Skin of body (tissue), 2 donors: ENCODE measurements around the gene MAGEA11. TPM values are rescaled to one million over a fixed set of nuclear protein-coding genes. Genes with fewer than 3 reads are reported as not detected.

ENCODE experiments used
- small RNA-seq: library from RNA; depleted of rRNA; stranded (forward); fragments of <200 nt; gene quantifications from one replicate; pipeline ENCODE3, GENCODE V24; 2014; ENCODE audit warnings: low replicate concordance
- total RNA-seq: library from RNA; depleted of rRNA; stranded (reverse); fragments of >200 nt; gene quantifications from one replicate; pipeline ENCODE4 v1.2.3, GENCODE V29; 2014

MAGEA11 gene
- total RNA-seq, 1 donor from 2014 or later: not detected

Small RNAs within 50 kb of the gene (small RNA-seq; reads per million reads assigned to genes)
- not detected for gene AC244098.1
- gene AC244098.2: not detected
- not detected for gene AC244098.3

Other genes starting within 250 kb of the MAGEA11 start
- gene IDS, start 206.8 kb upstream of the MAGEA11 start, total RNA-seq: 25.4 TPM
- gene EOLA1, start 171.0 kb upstream of the MAGEA11 start, total RNA-seq: 6.3 TPM
- not detected for gene HSFX3, start 162.1 kb upstream of the MAGEA11 start, total RNA-seq
- gene MAGEA9B, start 124.6 kb upstream of the MAGEA11 start, total RNA-seq: not detected
- not detected for gene HSFX2, start 116.7 kb upstream of the MAGEA11 start, total RNA-seq
- gene TMEM185A, start 80.3 kb upstream of the MAGEA11 start, total RNA-seq: 21.0 TPM
- gene HSFX1, start 62.0 kb downstream of the MAGEA11 start, total RNA-seq: 0.79 TPM
- gene MAGEA9, start 69.9 kb downstream of the MAGEA11 start, total RNA-seq: not detected
- gene MAGEA8, start 169.1 kb downstream of the MAGEA11 start, total RNA-seq: not detected
- not detected for gene HSFX4, start 217.5 kb downstream of the MAGEA11 start, total RNA-seq
- gene EOLA2, start 226.4 kb downstream of the MAGEA11 start, total RNA-seq: 15.0 TPM